Keratinocyte (primary cell): ENCODE results near the gene ZNF638. TPM values are rescaled to one million over a fixed set of nuclear protein-coding genes. Genes with fewer than 3 reads are reported as not detected.
"Not testable (repeated sequence)": the region's sequence is repeated elsewhere in the genome, so short reads cannot be mapped to it uniquely, and the experiment has no call there.

Source experiments
- DNase-seq: peaks from one replicate; pipeline ENCODE4 v3.0.0-alpha.2; 2011; ENCODE audit warnings: low read depth, missing footprints, low spot score
- FAIRE-seq: peaks from 2 replicates; lab custom pipeline; 2011; peaks lifted over from hg19 to GRCh38; lab: Jason Lieb, UNC
- H2AFZ ChIP-seq: 2 replicates; pipeline ENCODE4 v1.6.0; 2012; ENCODE audit warnings: low read length, control low read depth, inconsistent platforms; ENCODE audit not compliant: control insufficient read depth
- H3K27ac ChIP-seq: 2 replicates; pipeline ENCODE4 v1.5.1; 2011; ENCODE audit warnings: low read length; ENCODE audit not compliant: control insufficient read depth, insufficient read depth
- H3K27me3 ChIP-seq: 3 replicates; pipeline ENCODE4 v1.6.0; 2011; ENCODE audit warnings: low read length; ENCODE audit not compliant: control insufficient read depth, insufficient read depth; ENCODE audit errors: extremely low read depth
- H3K36me3 ChIP-seq, 2 experiments: 2 replicates in 1 of 2; 3 replicates in 1 of 2; pipeline ENCODE4 v1.5.1; 2011; ENCODE audit warnings: low read length in 2 of 2, mild to moderate bottlenecking in 1 of 2; ENCODE audit not compliant: control insufficient read depth in 2 of 2, insufficient read depth in 2 of 2; ENCODE audit errors: extremely low read depth in 1 of 2
- H3K4me1 ChIP-seq: 3 replicates; pipeline ENCODE4 v1.5.1; 2011; ENCODE audit warnings: low read length; ENCODE audit not compliant: control insufficient read depth, insufficient read depth; ENCODE audit errors: extremely low read depth
- H3K4me2 ChIP-seq: 3 replicates; pipeline ENCODE4 v1.6.0; 2011; ENCODE audit warnings: low read depth, low read length; ENCODE audit not compliant: control insufficient read depth, insufficient read depth; ENCODE audit errors: extremely low read depth
- H3K4me3 ChIP-seq, 3 experiments: fragments of 200-600 bp in 1 of 3; sonication (generic) in 1 of 3; 2 replicates in 2 of 3; 3 replicates in 1 of 3; pipeline ENCODE4 v1.5.1; 2011 to 2016; ENCODE audit warnings: low read length in 3 of 3, mild to moderate bottlenecking in 3 of 3, control low read depth in 2 of 3, inconsistent platforms in 1 of 3, low read depth in 1 of 3, mixed read lengths in 1 of 3, mixed run types in 1 of 3, moderate library complexity in 1 of 3; ENCODE audit not compliant: control insufficient read depth in 2 of 3, insufficient read depth in 2 of 3; ENCODE audit errors: extremely low read depth in 1 of 3
- H3K79me2 ChIP-seq: 2 replicates; pipeline ENCODE4 v1.6.0; 2012; ENCODE audit warnings: low read length; ENCODE audit not compliant: control insufficient read depth, insufficient read depth
- H3K9ac ChIP-seq: 3 replicates; pipeline ENCODE4 v1.6.0; 2011; ENCODE audit warnings: low read length; ENCODE audit not compliant: control insufficient read depth, insufficient read depth; ENCODE audit errors: extremely low read depth
- H3K9me1 ChIP-seq: 3 replicates; pipeline ENCODE4 v1.6.0; 2011; ENCODE audit warnings: low read length; ENCODE audit not compliant: control insufficient read depth, insufficient read depth; ENCODE audit errors: extremely low read depth
- H3K9me3 ChIP-seq: 2 replicates; pipeline ENCODE4 v1.5.1; 2012; ENCODE audit warnings: low read depth, low read length; ENCODE audit not compliant: control insufficient read depth
- H4K20me1 ChIP-seq: 3 replicates; pipeline ENCODE4 v1.6.0; 2011; ENCODE audit warnings: low read length; ENCODE audit not compliant: control insufficient read depth, insufficient read depth; ENCODE audit errors: extremely low read depth
- EZH2 ChIP-seq: IDR thresholded peaks from one replicate; pipeline ENCODE4 v1.6.1; 2012; ENCODE audit warnings: inconsistent platforms, mild to moderate bottlenecking, low read length, moderate library complexity
- dilution Hi-C: fragments of 300-500 bp; cut with MboI; formaldehyde crosslinking; loops from one replicate; pipeline ENCODE4 v1.7.0; 2020; ENCODE audit warnings: low sequenced_read_pairs; ENCODE audit not compliant: extremely low pct_ligation_motif_present
- polyA plus RNA-seq, 5 experiments: library from polyadenylated mRNA; depleted of rRNA in 3 of 5; stranded (reverse) in 3 of 5; stranded (forward) in 1 of 5; unstranded in 1 of 5; fragments of >200 nt; gene quantifications; 1 replicate in 1 of 5; 2 replicates in 3 of 5; 3 replicates in 1 of 5; pipeline versions ENCODE4 v1.2.1 to v1.2.3, GENCODE V29; 2011 to 2012; ENCODE audit warnings: missing spikeins in 2 of 5, low read depth in 1 of 5, low replicate concordance in 1 of 5

The ZNF638 gene
- polyA plus RNA-seq, 1 donor (not counting 4 experiments of a cell fraction or from before 2014, with no cell fraction given), result 66.5 TPM

GRCh38 chr2:71428472-71429383 is 97.1 kb downstream of the ZNF638 start:
- no peaks in the 10 kb centered on the region for H3K79me2 ChIP-seq
- H3K36me3 ChIP-seq, result peaks cover 13 to 16% of the 10 kb centered on the region in 2 experiments
- no peaks in the 10 kb centered on the region for H3K9me3 ChIP-seq
- dilution Hi-C loops, result no loop called here
- no peaks in the 10 kb centered on the region for H4K20me1 ChIP-seq
- H2AFZ ChIP-seq, result no peak overlapping the region
- FAIRE-seq (no peak), DNase-seq (no peak)
- no peak for TF ChIP-seq EZH2
- H3K27me3 ChIP-seq, result no peaks in the 10 kb centered on the region
- no peak overlapping the region for H3K9ac ChIP-seq
- no peaks in the 10 kb centered on the region for H3K9me1 ChIP-seq
- H3K4me3 ChIP-seq, result no peak overlapping the region
- H3K4me2 ChIP-seq, result no peak overlapping the region
- H3K27ac ChIP-seq, result no peak overlapping the region
- H3K4me1 ChIP-seq, result no peaks in the 10 kb centered on the region

GRCh38 chr2:71445142-71445541 is 113.6 kb downstream of the ZNF638 start:
- H3K4me1 ChIP-seq, DNase-seq, H3K4me2 ChIP-seq, H3K79me2 ChIP-seq, H2AFZ ChIP-seq, H4K20me1 ChIP-seq, H3K36me3 ChIP-seq, H3K27me3 ChIP-seq, H3K27ac ChIP-seq, H3K9me3 ChIP-seq, H3K4me3 ChIP-seq, dilution Hi-C loops, H3K9me1 ChIP-seq, FAIRE-seq, H3K9ac ChIP-seq: not testable (repeated sequence)

GRCh38 chr2:71446505-71446904 is 114.9 kb downstream of the ZNF638 start:
- Histone ChIP-seq H3K9me3 (no peaks in the 10 kb centered on the region), H3K27ac (no peak overlapping the region), H3K4me2 (no peak overlapping the region), H2AFZ (no peak overlapping the region), H3K36me3 (no peaks in the 10 kb centered on the region), H3K9ac (no peak overlapping the region), H3K4me1 (peaks cover 5% of the 10 kb centered on the region), H3K79me2 (no peaks in the 10 kb centered on the region), H3K4me3 (no peak overlapping the region), H3K27me3 (no peaks in the 10 kb centered on the region), H4K20me1 (no peaks in the 10 kb centered on the region), H3K9me1 (no peaks in the 10 kb centered on the region)
- no peak for TF ChIP-seq EZH2
- FAIRE-seq (no peak), DNase-seq (no peak)
- dilution Hi-C loops, result no loop called here
